GM19043 (cell line): Measurements from ENCODE around the gene ZFAND6.
"Not testable (repeated sequence)": the region's sequence is repeated elsewhere in the genome, so short reads cannot be mapped to it uniquely, and the experiment has no call there.

Experiments
- ATAC-seq: cut with Tn5 transposase; IDR thresholded peaks from one replicate; pipeline ENCODE4 v1.9.1; 2021; ENCODE audit warnings: low read depth; ENCODE audit not compliant: unreplicated experiment

Gene ZFAND6

GRCh38 chr15:80058851-80059785, at the start of gene ZFAND6:
Gene ZFAND6, plus strand, starts transcription at chr15:80059676. Its CDS starts 60,669 bp downstream, at chr15:80120345.
- ATAC-seq = peak; percentile 76

DNA sequence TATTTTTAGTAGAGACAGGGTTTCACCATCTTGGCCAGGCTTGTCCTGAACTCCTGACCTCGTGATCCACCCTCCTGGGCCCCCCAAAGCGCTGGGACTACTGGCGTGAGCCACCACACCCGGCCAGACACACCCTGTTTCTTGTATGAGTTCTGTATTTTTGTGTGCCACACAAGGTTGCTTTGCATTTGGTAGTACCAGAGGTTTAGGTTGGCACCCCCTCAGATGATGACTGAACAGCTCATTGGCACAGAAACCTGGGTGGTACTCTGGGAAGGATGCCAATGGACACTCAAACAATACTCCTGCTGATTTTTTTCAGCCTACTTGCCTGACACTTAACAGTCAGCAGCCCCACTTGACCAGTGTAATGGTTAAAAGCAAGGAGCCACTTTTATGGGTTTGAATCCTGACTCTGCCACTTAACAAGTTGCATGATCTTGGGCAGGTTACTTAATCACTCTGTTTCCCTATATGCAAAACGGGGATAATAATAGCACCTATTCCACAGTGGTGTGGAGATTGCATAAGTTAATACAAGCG, 49.3 kb upstream of the ZFAND6 start:
- ATAC-seq = no peak

DNA sequence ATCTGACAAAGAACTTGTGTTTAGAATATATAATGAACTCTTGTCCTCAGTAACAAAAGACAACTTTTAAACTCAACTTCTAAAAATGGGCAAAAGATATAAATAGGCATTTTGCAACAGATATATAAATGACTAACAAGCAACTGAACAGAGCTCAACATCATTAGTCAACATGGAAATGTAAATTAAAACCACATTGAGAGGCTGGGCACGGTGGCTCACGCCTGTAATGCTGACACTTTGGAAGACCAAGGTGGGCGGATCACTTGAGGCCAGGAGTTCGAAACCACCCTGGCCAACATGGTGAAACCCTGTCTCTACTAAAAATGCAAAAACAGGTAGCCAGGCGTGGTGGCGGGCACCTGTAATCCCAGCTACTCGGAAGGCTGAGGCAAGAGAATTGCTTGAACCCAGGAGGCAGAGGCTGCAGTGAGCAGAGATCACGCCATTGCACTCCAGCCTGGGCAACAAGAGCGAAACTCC, 48.4 kb upstream of the ZFAND6 start:
- ATAC-seq = not testable (repeated sequence)

DNA sequence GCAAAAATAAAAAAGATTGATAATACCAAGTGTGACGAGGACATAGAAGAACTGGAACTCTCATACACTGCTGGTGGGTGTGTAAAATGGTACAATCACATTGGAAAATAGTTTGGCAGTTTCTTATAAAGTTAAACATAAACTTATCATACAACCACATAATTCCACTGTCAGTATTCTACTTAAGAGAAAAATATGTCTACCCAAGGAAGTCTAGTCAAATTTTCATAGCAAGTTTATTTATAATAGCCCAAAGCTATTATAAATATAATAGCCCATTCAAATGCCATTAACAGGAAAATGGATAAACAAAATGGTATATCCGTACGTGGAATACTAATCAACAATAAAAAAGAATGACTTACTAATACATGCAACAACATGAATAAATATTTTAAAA, 47.9 kb upstream of the ZFAND6 start:
- no peak for ATAC-seq

GRCh38 chr15:80012060-80012726, 47.3 kb upstream of the ZFAND6 start:
- ATAC-seq = no peak

DNA sequence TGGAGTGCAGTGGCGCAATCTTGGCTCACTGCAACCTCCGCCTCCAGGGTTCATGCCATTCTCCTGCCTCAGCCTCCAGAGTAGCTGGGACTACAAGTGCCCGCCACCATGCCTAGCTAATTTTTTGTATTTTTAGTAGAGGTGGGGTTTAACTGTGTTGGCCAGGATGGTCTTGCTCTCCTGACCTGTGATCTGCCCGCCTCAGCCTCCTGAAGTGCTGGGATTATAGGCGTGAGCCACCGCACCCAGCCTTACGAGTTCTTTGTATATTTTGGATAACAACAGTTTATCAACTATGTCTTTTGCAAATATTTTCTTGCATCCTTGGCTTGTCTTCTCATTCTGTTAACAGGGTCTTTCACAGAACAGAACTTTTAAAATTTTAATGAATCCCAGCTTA, 45.3 kb upstream of the ZFAND6 start:
- ATAC-seq = not testable (repeated sequence)

- no peak for ATAC-seq
Measured at GRCh38 chr15:80015156-80015555, 44.3 kb upstream of the ZFAND6 start.

DNA sequence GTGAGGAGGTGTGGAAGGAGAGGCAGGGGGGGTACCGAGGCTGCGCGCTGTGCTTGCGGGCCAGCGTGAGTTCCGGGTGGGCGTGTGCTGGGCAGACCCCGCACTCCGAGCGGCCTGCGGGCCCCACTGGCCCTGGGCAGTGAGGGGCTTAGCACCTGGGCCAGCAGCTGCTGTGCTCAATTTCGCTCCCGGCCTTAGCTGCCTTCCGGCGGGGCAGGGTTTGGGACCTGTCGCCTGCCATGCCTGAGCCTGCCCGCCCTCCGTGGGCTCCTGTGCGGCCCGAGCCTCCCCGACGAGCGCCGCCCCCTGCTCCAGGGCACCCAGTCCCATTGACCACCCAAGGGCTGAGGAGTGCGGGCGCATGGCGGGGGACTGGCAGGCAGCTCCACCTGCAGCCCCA, 43.0 kb upstream of the ZFAND6 start:
- not testable (repeated sequence) for ATAC-seq

DNA sequence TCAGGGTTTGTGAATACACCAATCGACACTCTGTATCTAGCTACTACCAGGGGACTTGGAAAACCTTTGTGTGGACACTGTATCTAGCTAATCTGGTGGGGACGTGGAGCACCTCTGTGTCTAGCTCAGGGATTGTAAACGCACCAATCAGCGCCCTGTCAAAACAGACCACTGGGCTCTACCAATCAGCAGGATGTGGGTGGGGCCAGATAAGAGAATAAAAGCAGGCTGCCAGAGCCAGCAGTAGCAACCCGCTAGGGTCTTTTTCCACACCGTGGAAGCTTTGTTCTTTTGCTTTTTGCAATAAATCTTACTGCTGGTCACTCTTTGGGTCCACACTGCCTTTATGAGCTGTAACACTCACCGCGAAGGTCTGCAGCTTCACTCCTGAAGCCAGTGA, 42.3 kb upstream of the ZFAND6 start:
- ATAC-seq = not testable (repeated sequence)

- no peak for ATAC-seq
Measured at GRCh38 chr15:80019168-80019745, 40.2 kb upstream of the ZFAND6 start.

GRCh38 chr15:80020149-80020548, 39.3 kb upstream of the ZFAND6 start:
- ATAC-seq = not testable (repeated sequence)

GRCh38 chr15:80020731-80021130, 38.7 kb upstream of the ZFAND6 start:
- ATAC-seq = no peak

DNA sequence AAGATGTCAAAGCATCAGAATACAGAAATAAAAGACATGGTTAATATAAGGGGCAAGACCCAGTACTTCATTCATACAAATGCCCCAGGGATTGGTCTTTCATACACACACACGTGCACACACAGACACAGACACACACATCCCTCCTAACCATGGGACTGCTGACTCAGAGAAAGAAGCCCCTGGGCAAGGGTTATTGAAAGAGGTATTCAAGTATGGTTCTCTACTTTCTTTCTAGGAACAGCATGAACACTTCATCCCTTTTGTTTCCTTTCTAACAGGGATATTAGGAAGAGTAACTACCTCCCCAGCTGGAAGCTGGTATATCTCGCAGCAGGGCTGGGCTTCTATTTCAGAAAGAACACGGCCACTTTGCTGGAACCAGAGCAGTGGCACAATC, 33.2 kb upstream of the ZFAND6 start:
- no peak for ATAC-seq

DNA sequence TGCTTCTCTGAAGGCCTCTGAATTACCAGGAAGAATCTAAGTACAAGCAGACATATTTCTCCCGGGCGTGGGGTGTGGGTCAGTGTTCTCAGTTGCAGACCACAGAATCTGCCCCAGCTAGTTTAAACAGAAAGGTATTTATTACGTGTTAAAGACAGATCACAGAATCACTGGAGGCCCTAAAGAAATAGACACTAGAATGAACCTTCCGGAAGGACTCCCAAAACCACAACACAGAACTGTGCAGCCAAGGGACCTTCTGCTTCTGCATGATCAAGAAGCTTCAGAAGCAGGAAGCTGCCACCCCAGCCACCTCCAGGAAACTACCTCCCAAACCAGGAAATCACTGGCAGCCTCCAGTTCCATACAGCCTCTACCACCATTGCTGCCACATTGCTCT, 32.7 kb upstream of the ZFAND6 start:
- ATAC-seq = no peak

DNA sequence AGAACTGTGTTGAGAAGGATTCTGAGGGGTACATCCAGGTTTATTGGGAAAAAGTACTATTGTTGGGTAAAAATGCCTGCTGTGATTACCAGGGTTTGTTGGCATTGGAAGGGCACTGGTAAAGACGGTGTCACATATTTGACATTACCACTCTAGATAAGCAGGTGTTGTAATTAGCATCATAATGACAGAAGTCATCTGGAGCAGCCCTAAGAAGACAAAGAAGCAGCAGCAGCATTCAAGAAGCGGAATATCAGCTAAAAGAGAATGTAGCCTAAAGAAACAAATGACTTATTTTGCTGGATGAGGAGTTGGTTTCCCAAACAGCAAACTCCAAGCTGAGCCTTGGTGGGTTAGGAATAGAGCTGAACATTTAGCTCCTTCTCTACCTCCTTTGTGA, 30.5 kb upstream of the ZFAND6 start:
- ATAC-seq = no peak

- no peak for ATAC-seq
Measured at GRCh38 chr15:80031841-80032240, 27.6 kb upstream of the ZFAND6 start.

- no peak for ATAC-seq
Measured at GRCh38 chr15:80034629-80035028, 24.8 kb upstream of the ZFAND6 start.

DNA sequence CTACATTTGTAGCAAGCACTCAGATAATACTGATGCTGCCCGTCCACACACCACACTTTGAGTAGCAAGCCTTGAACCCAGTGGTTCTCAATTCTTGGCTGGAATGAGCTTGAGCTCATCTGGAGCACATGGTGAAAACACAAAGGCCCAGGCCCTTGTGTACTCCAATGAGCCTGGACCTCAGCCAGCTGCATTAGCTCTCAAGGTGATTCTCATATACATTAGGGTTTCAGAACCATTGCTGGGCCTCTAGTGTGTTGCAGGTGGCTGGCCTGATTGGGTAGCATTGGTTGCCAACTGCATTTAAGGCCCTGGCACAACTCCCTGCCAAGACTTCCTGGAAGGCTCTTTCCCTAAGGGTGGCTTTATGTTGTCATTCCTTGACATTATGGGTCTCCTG, 23.4 kb upstream of the ZFAND6 start:
- no peak for ATAC-seq

- ATAC-seq = no peak
Measured at GRCh38 chr15:80041494-80042253, 17.8 kb upstream of the ZFAND6 start.

GRCh38 chr15:80042568-80042967, 16.9 kb upstream of the ZFAND6 start:
- ATAC-seq = no peak
